ENCODE data around the gene SORCS3.

SORCS3 gene

DNA sequence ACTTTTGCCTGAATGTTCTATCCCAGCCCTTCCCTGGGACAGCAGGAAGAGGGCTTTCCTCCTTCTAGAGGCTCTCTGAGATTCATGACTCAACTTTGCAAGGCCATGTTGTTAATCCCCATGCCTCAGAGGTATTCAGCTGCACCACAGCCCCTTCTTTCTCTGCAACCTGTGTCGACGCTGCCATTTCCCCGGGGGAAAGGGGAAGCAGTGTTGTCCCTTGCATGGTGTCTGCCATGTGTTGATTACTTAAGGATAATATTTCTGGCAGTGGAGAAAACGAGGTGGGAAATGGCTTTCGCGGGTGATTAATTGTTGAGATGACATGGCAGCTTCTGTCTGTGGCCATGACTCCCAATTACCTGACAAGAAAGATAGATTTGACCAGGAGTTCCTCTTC, 133.1 kb downstream of the SORCS3 start:
- DNase-seq = no peak

DNA sequence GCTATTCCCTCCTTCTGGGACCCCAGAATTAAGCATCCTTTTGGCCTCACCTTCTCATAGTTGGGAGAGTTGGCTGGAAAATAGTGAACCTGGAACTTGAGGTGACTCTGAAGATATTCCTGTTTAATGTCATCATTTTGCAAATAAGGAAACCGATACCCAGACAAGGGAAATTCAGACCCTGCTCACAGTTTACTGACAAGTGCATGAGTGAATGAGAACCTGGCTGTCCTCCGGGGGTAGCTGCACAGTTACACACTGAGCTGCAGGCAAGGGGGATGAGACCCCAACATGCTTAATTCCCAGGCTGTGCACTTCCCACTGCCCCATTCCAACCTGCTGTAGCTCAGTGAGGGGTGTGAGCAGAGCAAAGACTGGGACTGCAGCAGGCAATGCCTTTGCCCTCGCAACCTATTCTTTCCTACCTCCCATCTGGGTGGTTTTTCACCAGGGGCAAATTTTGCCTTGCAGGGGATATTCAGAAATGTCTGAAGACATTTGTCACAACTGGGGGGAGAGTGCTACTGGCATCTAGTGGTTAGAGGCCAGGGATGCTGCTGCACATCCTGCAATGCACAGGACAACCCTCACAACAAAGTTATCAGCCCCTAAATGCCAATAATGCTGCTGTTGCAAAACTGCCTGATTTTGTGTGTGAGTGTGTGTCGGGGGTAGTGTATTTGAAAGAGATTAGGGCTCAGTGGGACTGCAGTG, 136.2 kb downstream of the SORCS3 start:
- peak in 7 of 51 donors; percentile 5 to 32 (median 12) for DNase-seq

GRCh38 chr10:104778371-104778770, 137.3 kb downstream of the SORCS3 start:
- DNase-seq = no peak

- DNase-seq = no peak
Observed at GRCh38 chr10:104779701-104780100, 138.6 kb downstream of the SORCS3 start.

GRCh38 chr10:104780165-104780564, 139.1 kb downstream of the SORCS3 start:
- no peak for DNase-seq

- DNase-seq = no peak
Observed at GRCh38 chr10:104780946-104781595, 140.0 kb downstream of the SORCS3 start.

- peak in 1 of 51 donors; percentile 14 for DNase-seq
Observed at GRCh38 chr10:104784452-104784851, 143.4 kb downstream of the SORCS3 start.

DNA sequence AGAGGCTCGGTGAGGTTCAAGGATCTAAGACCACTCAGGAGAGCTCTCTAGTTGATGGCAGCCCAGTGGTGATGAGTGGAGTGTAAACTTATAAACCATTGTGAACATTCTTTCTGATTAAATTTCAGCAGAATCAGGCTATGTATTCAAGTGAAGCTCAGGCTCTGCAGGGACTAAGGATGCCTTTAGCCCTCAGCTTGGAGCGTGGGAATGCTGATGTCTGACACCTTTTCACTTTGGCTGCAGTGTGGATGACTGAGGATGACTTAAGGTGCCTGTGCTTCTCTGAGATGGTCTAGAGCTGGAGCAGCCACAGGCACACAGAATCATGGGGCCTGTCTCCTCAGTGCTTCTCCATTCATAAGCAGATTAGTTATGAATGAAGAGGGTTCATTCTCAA, 150.4 kb downstream of the SORCS3 start:
- no peak for DNase-seq

DNA sequence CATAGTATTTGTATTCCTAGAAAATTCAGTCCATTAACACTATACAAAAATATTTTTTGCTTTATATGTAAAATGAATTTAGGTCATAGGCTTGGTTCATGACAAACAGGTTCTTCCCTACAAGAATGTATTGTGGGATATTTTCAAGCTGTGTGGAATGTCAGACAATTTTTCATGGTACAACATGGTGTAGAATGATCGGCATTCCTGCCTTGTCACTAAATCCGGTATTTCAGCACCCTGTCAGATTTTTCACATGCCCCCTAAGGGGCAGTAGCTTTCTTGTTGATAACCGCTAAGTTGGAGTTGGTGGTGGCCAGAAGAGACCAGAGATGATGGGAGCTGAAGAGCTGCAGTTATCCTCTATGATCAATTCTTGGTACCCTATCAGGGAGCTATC, 154.3 kb downstream of the SORCS3 start:
- DNase-seq = no peak

GRCh38 chr10:104796823-104797222, 155.7 kb downstream of the SORCS3 start:
- no peak for DNase-seq

DNA sequence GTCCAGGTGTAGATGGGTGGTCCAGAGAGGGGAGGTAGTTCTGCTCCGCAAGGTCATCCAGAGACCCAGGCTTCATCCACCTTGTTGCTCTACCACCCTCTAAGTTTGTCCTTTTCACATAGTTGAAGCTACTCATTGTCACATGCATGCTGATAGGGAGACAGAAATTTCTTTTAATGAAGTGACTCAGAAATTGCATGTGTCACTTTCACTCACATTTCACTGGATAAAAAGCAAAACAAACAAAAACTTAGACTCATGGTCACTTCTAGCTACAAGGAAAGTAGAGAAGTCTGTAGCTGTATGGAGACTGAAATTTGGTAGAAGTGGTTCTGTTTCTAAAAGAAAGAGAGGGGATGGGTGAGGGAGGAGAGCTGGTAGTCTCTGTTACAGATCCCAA, 161.9 kb downstream of the SORCS3 start:
- no peak for DNase-seq

DNA sequence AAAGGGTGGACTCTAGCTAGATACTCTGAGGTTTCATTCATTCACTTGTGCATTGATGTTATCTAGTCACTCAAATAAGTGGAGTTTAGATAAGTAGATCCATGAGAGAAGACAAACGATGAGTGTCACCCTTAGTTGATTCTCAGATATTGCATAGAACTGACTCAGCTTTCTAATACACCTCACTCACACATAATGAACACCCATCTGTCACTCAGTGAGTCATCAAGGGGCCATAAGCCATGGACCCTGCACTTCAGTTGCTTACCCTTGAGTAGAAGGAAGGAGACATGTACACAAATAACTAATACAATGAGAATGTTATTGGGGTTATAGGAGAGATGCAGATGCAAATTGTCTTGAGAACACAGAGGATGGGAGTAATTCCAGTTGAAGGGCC, 163.8 kb downstream of the SORCS3 start:
- DNase-seq = no peak

DNA sequence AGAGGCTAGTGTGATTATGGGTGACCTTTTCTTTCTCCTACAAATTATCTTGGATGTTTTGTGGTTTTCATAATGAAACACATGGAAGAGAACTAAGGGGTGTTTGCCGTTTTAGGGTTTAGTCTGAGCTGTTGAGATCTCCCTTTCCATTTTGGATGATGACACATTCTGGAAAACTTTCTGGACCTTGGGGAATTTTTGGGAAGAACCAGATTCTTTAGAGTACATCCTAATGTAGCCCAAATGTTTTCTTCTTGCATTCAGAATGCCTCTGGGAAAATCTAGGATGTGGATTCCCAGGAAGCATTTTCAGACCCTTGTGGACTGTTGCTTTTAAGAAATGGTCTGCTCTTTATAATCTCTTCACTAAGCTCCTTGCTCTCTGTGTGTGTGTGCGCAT, 165.7 kb downstream of the SORCS3 start:
- DNase-seq = no peak

DNA sequence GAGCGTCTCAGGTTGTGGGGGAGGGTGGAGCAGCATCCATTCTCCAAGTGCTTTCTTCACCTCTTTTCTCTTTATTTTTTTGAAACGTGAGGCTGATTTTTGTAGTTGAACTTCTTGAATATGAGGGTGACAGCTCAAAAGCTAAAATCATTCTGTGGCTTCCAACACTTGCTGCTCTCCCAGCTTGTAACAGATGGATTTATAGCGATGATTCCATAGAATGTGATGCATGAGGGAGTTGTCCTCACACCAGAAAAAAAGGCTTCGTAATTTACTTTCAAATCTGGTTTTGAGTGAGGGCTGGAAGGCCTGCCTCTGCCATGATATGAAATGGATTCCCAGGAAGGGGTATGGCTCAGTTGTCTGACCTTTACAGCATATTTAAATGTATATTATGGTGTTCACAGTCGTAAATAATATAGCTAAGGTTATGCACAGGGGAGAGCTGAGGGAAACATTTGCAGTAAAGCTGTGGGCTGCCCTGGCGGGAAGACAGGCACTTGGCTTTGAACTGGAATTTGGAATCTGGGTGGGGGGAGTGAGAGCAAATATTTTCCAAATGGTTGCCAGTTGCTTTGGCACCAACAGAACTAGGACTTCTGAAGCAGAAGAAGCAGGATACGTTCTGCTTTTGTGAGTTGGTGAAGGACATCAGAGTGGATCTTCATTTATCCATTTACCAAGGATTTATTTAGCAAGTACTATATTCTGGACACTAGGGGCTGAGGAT, 166.7 kb downstream of the SORCS3 start:
- DNase-seq = no peak

- peak in 1 of 51 donors; percentile 18 for DNase-seq
Observed at GRCh38 chr10:104809288-104810090, 168.4 kb downstream of the SORCS3 start.

GRCh38 chr10:104811166-104811565, 170.1 kb downstream of the SORCS3 start:
- no peak for DNase-seq

- DNase-seq = no peak
Observed at GRCh38 chr10:104816501-104816900, 175.4 kb downstream of the SORCS3 start.

DNA sequence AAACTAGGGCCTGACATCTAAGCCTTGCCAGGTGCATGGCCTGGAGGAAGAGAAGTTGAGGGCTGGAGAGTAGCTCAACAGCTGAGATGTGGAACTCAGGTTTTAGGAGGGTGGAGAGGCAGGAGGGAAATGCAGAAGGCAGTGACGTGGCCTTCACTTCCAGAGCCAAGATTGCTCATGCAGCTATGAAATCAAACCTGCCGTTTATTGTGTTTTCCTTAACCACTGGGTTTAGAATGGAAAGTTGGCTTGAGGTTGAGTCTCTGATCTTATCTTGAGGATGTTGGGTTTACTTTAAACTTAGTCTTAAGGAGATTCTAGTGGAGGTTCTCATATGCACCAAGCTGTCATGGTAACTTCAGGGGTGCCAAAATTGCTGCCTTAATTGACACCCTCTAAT, 178.6 kb downstream of the SORCS3 start:
- DNase-seq = no peak

DNA sequence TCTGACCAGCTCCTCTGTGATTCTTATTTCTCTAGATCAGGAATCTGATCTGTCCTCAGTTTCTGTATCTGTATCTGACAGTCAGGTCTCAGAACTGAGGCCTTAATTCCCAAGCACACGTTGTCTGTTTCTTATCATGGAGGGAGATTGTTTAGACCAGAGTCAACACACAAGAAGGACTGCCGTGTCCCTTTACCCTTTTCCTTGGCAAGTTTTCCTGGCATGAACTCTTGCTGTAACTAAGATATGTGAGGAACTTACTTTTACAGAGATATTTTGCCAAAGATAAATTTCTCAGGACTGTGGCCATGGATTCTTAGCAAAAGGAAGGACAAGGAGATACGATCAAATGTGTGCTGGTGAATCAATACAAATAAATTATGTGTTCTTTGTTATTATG, 181.0 kb downstream of the SORCS3 start:
- no peak for DNase-seq

DNA sequence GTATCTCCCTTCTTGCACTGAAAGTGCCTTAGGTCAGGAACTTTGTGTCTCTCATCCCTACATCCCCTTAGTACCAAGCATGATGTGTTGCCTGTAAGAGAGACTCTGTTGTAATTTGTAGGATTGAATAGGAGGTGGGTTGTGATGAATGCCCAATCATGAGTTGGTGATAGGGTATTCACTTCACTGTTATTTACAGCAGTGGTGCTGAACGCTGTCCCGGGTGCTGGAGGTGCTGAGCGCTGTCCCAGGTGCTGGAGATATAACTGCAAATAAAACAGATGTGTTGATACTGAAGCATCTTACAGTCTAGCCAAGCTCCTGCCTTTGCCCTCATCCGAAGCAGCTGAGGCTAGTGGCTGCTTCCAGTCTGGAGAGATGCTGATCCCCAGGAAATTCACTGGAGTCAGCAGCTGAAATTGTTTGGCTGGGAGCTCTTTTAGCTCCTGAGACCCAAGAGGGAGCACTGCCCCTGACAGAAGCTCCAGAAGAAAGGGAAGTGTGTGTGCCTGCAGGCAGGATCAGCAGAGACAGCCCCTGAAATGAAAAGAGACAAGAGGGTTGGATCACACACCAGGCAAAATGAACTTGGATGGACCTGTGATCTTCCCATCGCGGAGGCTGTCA, 183.4 kb downstream of the SORCS3 start:
- DNase-seq = peak in 2 of 51 donors; percentile 4 to 12

DNA sequence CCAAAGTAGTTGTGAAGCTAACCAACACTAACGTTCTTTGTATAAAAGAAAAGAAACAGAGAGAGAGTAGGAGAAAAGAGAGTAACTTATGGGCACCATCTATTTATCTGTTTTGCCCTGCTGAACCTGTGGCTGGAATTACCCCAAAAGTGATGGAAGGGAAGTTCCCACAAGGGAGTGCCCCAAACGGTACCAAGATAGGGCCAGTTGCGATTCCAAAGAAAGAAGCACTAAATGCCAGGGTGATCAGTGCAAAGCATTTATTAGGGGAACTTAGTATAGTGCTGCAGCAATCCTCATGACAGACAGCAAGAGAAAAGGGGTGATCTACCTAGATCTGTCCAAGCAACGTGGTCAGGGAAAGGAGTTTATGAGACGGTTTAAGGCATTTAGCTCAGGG, 190.2 kb downstream of the SORCS3 start:
- DNase-seq = no peak

All from hypothalamus (tissue), 51 donors.